ENCODE measurements around the gene THSD7A. TPM values are rescaled to one million over a fixed set of nuclear protein-coding genes. Genes with fewer than 3 reads are reported as not detected.

THSD7A gene
- total and polyA plus RNA-seq, 2 of the 8 experiments (the other 6 are each of a cell fraction or from before 2014, with no cell fraction given): 0.44 to 1.2 TPM

GRCh38 chr7:11591943-11592342 lies 240.1 kb downstream of the THSD7A start:
- Histone ChIP-seq H2BK5ac (ENCODE audit: low read depth, low read length) (no peak overlapping the region), H4K20me1 (replicated peaks in 1 of 2; ENCODE audit: control insufficient read depth in 1 of 2, insufficient read depth in 2 of 2, low read length in 2 of 2) (no peaks in the 10 kb centered on the region), H3K4me3 (ENCODE audit: extremely low read depth in 1 of 4, insufficient read depth in 2 of 4, low read depth in 3 of 4, low read length in 4 of 4) (no peak overlapping the region), H3K4me1 (replicated peaks in 1 of 4; ENCODE audit: control insufficient read depth in 3 of 4, insufficient read depth in 4 of 4, low read length in 3 of 4) (no peaks in the 10 kb centered on the region), H3K9me3 (ENCODE audit: insufficient read depth in 2 of 2, low read depth in 1 of 2, low read length in 1 of 2) (no peaks in the 10 kb centered on the region), H3K14ac (ENCODE audit: insufficient read length) (no peak overlapping the region), H2BK20ac (ENCODE audit: low read length) (no peak overlapping the region), H3K36me3 (ENCODE audit: control insufficient read depth in 2 of 4, insufficient read depth in 4 of 4, low read length in 3 of 4) (no peaks in the 10 kb centered on the region), H2BK15ac (ENCODE audit: low read length) (no peak overlapping the region), H3K4ac (replicated peaks; ENCODE audit: insufficient read length, low read depth, low read length) (no peak overlapping the region), H4K8ac (ENCODE audit: extremely low read depth, insufficient read depth, low read length) (no peak overlapping the region), H2BK12ac (ENCODE audit: low read depth, low read length) (no peak overlapping the region), H3K27me3 (replicated peaks in 1 of 4; ENCODE audit: control insufficient read depth in 3 of 4, extremely low read depth in 1 of 4, insufficient read depth in 3 of 4, low read length in 3 of 4) (no peaks in the 10 kb centered on the region), H3K9ac (replicated peaks in 1 of 4; ENCODE audit: extremely low read depth in 1 of 4, low read depth in 3 of 4, low read length in 3 of 4) (no peak overlapping the region), H4K5ac (ENCODE audit: insufficient read length, low read depth, low read length) (no peak overlapping the region), H2AK5ac (ENCODE audit: low read depth, low read length) (no peak overlapping the region), H3K56ac (replicated peaks; ENCODE audit: insufficient read length, low read depth, low read length) (no peak overlapping the region), H3K27ac (ENCODE audit: low read depth, low read length) (no peak overlapping the region), H3K79me1 (ENCODE audit: low read depth, low read length) (no peaks in the 10 kb centered on the region), H3K79me2 (ENCODE audit: control insufficient read depth in 1 of 2, insufficient read depth in 2 of 2, low read length in 2 of 2) (no peaks in the 10 kb centered on the region), H3K4me2 (ENCODE audit: insufficient read depth in 1 of 2, low read depth in 2 of 2, low read length in 2 of 2) (no peak overlapping the region), H3K23ac (ENCODE audit: insufficient read length) (no peak overlapping the region), H2BK120ac (replicated peaks; ENCODE audit: low read depth, low read length) (no peak overlapping the region), H4K91ac (replicated peaks; ENCODE audit: insufficient read length, low read length) (no peak overlapping the region), H3K23me2 (ENCODE audit: low read depth, low read length) (no peaks in the 10 kb centered on the region), H3K18ac (ENCODE audit: extremely low read depth, low read length) (no peak overlapping the region), H2AFZ (ENCODE audit: low read length) (no peak overlapping the region)
- DNase-seq (ENCODE audit: low read depth in 1 of 2, low spot score in 2 of 2) (no peak), FAIRE-seq (no peak)
- CTCF ChIA-PET (ENCODE audit: partially characterized antibody): interaction anchor here (1.2 to 1.4 kb wide), 2 partner anchors 19 to 46 kb away, joined by 3 to 4 read pairs; no protein-coding TSS in a partner anchor
- POLR2A ChIA-PET (ENCODE audit: partially characterized antibody): no interaction called here
- TF ChIP-seq USF2 (IDR thresholded peaks at IDR 0.05; ENCODE audit: low read length) (no peak), HDAC6 (IDR thresholded peaks at IDR 0.05; ENCODE audit: low read depth, low read length) (no peak), MAX (IDR thresholded peaks at IDR 0.05) (no peak), RAD21 (IDR thresholded peaks at IDR 0.05 in 1 of 2, conservative IDR thresholded peaks at IDR 0.05 in 1 of 2; ENCODE audit: low read depth in 2 of 2, low read length in 2 of 2) (no peak), SRF (IDR thresholded peaks at IDR 0.05; ENCODE audit: low read depth, low read length) (no peak), HDAC2 (IDR thresholded peaks at IDR 0.05; ENCODE audit: borderline replicate concordance in 1 of 2, low read depth in 2 of 2, low read length in 2 of 2) (no peak), FOSL1 (IDR thresholded peaks at IDR 0.05; ENCODE audit: insufficient read depth, low read depth, low read length) (no peak), CREB1 (IDR thresholded peaks at IDR 0.05) (no peak), CTCF (IDR thresholded peaks at IDR 0.05; ENCODE audit: control extremely low read depth in 1 of 3, insufficient read depth in 1 of 3, low read depth in 1 of 3, low read length in 3 of 3) (no peak), KDM4A (IDR thresholded peaks at IDR 0.05; ENCODE audit: low read depth, low read length, severe bottlenecking) (no peak), TEAD4 (IDR thresholded peaks at IDR 0.05; ENCODE audit: low read depth, low read length) (no peak)

All from H1 (cell line).